DMS 273 (cell line): Measurements from ENCODE around the gene LMOD1.

Source experiments
- DNase-seq: peaks from one replicate; lab custom pipeline; 2025; ENCODE audit not compliant: unreplicated experiment; lab: John Stamatoyannopoulos, UW

LMOD1 gene

DNA sequence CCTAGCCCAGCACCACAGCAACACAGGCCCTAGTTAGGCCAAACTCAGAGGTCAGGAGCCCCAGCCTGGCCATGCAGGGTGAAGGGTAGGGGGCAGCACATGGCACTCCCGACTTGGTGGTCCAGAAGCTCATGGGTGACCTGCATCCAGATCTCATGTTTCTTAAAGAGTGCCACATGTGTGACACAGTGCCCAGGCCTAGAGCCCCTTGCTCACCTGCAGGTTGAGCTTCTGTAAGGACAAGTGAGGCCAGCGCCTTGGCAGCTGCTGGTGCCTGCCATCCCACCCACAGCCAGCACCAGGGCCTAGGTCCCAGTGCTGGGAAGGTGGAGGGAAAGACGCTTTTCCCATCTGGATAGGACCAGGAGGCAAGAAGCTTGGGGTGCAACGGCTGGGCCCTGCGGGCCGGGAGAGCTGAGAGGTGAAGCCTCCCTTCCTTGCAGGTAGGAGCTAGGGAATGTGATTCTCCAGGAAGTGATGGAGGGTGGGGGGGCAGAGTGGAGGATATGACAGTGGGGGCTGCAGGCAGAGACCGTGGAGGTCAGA lies 51.2 kb downstream of the LMOD1 start:
- DNase-seq: no peak

DNA sequence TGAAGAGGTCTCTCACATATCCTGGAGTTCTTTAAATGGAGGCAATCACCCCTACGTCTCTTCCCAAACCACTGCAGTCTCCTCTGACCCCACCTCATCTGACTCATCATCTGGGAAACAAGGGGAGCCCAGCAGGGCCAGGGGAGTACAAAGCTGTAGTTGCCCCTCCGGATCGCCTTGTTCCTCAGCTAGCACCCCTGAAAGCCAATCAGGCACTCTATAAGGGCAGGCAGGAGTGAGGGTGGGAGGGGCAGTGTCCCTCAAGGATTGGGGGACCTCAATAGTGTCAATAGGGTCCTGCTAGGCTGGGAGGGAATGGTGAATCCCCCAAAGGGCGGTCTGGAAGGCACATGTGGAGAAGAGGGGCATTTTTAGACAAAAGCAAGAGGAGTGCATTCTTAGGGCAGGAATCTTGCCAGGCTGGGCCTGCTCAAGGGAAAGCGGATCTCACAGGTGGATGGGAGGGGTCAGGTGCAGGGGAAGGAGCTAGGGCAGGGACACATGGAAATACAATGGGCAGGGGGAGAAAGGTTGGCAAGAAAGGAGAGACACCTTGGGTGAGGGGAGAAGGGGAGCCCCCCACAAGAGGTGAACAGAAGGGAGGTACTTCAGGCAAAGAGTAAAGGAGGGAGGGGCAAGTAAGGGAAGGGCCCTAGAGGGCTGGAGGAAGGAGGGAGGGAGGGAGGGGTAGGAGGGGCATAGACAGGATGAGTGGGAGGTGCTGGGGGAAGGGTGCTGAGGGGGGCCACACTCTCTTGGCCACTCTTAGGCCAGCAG lies 51.8 kb downstream of the LMOD1 start:
- no peak for DNase-seq

DNA sequence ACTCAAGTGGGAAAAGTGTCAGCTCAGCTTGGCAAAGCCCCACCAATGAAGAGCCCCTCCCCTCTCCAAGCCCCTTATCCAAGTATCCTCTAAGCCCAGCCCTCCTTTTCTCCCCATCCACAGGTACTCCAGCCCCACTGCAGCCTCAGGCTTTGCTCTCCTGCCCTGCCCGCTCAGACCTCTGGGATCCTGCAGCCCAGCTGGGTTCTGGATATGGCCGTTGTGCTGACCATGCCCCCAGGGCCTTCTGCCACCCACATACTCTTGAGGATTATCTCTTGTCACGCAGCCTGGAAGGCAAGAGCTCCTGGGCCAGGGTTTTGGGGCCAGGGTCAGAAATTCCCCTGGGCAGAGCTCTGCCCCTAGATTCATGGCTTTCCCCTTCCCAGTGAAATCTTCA lies 52.9 kb downstream of the LMOD1 start:
- no peak for DNase-seq

DNA sequence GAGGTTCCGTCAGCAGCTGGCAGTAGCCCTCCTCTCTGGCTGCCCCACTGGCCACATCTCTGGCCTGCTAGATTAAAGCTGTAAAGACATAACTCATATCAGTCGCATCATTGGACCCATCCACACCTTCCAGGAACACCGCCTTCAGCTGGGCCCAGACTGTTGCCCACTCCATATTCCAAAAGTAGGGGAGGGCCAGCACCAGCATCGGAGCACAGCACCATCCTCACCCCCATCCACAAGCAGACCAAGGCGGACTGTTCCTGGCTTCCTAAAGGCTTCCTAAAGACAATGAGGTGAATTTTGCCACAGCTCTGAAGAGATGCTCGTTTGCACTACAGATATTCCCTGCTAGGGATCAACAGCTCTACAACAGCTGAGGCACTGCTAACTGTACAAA lies 54.1 kb downstream of the LMOD1 start:
- DNase-seq: no peak

- no peak for DNase-seq
Observed at GRCh38 chr1:201891451-201892045, 54.8 kb downstream of the LMOD1 start.

- DNase-seq: no peak
Observed at GRCh38 chr1:201890806-201891450, 55.4 kb downstream of the LMOD1 start.

DNA sequence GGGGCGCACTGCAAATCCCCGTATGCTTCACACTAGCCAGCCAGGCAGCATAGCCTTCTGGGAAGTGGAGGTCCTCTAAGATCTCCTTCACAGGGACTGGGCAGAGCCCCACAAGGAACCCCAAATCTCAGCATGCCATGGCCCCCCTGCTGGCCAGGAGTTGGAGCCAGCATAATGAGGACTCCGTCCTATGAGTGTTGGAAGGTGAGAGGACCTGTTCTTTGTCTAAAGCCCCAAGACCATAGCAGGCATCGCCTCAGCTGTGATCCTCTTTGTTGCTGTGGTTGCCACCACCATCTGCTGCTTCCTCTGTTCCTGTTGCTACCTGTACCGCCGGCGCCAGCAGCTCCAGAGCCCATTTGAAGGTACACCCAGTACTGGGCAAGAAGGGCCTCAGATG lies 56.1 kb downstream of the LMOD1 start:
- DNase-seq: no peak

- DNase-seq: no peak
Observed at GRCh38 chr1:201889090-201889968, 57.0 kb downstream of the LMOD1 start.

- DNase-seq: peak; percentile 60
Observed at GRCh38 chr1:201888282-201889089, 57.9 kb downstream of the LMOD1 start, which contains the start of gene SHISA4. Gene SHISA4 (plus strand): TSS chr1:201888898. CDS start chr1:201888995, 97 bp downstream.

GRCh38 chr1:201887116-201887866 lies 59.1 kb downstream of the LMOD1 start:
- no peak for DNase-seq

GRCh38 chr1:201886103-201886885 lies 60.1 kb downstream of the LMOD1 start:
- DNase-seq: no peak

DNA sequence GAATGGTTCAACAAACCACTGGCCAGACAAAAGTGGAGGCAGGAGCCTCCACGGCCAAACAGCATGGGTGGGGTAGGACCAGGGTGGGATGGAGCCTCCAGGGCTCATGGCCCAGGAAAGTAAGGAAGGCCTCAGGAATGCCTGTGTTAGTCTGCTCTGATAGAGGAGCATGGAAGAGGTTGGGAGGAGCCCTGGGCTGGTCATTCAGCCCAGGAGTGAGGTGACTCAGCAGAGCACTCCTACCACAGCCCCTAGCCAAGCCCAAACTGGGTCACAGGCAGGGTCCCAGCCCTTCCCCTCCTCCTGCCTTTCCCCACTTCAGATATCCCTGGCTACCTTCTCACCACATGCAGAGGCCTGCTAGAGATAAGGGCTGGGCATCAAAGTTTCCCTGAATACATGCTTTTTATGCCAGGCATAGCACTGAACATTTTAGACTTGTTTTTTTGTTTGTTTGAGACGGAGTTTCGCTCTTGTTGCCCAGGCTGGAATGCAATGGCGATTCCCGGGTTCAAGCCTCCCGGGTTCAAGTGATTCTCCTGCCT lies 60.7 kb downstream of the LMOD1 start:
- DNase-seq: no peak

DNA sequence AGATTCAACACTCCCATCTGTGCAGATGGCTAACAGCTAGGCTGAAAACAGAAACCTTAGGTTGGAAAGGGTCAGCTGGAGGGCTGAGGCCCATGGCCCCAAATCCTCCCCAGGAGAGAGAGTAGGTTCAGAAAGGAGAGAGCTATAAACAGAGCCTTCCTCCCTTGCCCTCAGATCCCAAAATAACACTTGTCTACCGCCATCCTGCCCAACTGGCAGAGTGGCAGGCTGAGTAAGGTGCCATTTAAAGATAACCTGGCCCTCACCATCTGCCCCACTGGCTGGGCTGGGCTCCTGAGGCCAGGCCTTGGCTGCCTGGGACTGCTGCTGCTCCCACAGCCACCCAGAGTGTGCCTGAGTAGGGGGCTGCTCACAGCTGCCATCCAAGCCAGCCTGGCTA lies 61.9 kb downstream of the LMOD1 start:
- DNase-seq: peak; percentile 81

- DNase-seq: no peak
Observed at GRCh38 chr1:201883786-201884185, 62.6 kb downstream of the LMOD1 start.

DNA sequence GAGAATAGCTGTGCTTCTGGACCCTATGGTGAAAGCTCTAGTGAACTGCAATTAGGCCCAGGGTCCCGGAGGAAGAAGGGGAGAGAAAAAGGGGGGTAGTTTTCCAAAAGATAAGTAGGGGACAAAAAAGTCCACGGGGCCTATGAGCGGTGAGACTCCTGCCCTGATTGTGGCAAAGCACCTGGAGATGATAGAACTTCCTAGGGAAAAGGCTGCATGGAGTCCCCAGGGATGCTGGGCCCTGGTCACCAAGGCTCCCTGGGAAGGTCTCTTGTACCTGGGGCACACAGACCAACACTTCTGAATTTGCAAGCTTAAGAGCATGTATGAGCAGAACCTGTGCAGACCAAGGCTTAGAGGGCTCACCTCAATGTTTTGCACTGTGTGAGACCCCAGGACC lies 63.1 kb downstream of the LMOD1 start:
- no peak for DNase-seq

- no peak for DNase-seq
Observed at GRCh38 chr1:201882665-201883132, 63.6 kb downstream of the LMOD1 start.

DNA sequence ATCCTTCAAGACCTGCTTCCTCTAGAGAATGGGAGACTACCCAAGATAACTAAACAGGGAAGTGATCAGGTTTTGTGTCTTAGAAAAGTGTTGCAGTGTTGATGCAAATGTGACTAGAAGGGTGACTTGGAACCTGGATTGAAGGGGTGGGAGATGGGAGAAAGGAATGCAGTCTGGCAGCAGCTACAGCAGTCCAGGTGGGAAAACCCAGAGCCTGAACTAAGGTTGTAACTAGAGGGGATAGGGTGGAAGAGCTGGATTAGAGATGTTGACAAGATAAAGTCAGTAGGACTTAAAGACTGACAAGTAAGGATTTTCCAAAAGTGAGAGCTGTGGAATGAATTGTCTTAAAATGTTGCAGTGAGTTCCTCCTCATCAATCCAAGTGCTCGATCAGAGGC lies 64.7 kb downstream of the LMOD1 start:
- no peak for DNase-seq

GRCh38 chr1:201880928-201881571 lies 65.3 kb downstream of the LMOD1 start:
- no peak for DNase-seq
